ENCODE data around the gene GLYATL2. TPM values are rescaled to one million over a fixed set of nuclear protein-coding genes. Genes with fewer than 3 reads are reported as not detected.

GLYATL2 gene
- total RNA-seq: 0.18 TPM in 1 of 2 replicates, not detected in the other

DNA sequence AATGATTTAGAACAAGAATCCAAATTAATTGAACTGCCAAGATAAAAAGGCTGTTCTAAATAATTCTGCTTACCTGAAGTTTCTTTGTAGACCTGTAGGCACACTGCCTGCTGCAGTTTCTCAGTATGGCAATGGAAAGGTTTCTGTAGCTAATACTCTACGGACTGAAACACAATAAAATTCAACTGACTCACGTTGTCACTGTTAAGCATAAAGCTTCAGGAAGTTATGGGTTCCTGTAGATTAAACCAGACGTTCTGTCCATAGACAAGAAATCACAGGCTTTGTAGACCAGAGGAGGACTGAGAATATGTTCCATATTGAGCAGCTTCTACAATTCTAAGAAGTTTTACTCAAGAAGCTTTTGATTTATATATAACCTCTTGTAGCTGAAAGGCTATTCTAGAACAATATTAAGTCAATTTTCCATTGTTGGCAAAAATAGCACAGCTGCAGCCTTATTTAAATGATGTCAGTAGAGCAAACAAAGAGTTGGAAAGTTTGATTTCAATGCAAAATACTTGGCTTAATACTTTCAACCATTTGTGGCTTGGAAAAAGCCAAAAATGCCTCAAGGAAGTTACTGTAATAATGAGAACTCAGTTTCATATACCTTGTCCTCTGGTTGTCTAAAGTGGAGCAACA, at the start of gene GLYATL2:
GLYATL2 (minus strand) TSS at position 344 of the 645 bp plus-strand sequence. CDS start 5,092 bp downstream, outside the sequence.

Other genes starting within 250 kb of the GLYATL2 start
- 0.71 TPM in 1 of 2 replicates, not detected in the other for gene CNTF, start 222.0 kb downstream of the GLYATL2 start, total RNA-seq
- gene GLYAT, start 112.8 kb downstream of the GLYATL2 start, total RNA-seq: not detected in 2 replicates
- 1.2 TPM in 1 of 2 replicates, not detected in the other for gene GLYATL1, start 94.8 kb upstream of the GLYATL2 start, total RNA-seq
- not detected in 2 replicates for gene GLYATL1B, start 241.6 kb upstream of the GLYATL2 start, total RNA-seq

Data from myometrial cell (primary cell).